ACHN (cell line): Measurements from ENCODE around the gene SLC35G4.
"Not testable (repeated sequence)": the region's sequence is repeated elsewhere in the genome, so short reads cannot be mapped to it uniquely, and the experiment has no call there.

Experiments used
- DNase-seq: peaks from one replicate; pipeline ENCODE4 v3.0.0-alpha.2; 2015
- in situ Hi-C: cut with HindIII; loops from 2 replicates; pipeline ENCODE4 v1.10.0; 2017; ENCODE audit warnings: low sequenced_read_pairs, low pct_ligation_motif_present, low pct_unique_long_range_greater_than_20kb

The SLC35G4 gene

DNA sequence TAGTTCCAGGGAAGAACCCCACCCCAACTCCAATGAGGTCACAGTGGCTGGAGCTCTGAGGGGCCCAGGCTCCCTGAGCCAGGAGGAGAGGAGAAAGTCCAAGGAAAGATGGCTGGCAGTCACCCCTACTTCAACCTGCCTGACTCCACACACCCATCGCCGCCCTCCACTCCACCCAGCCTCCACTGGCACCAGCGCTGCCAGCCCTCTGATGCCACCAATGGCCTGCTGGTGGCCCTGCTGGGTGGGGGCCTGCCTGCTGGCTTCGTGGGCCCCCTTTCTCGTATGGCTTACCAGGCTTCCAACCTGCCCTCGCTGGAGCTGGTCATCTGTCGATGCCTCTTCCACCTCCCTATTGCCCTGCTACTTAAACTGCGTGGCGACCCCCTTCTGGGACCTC is at the start of gene SLC35G4:
Gene SLC35G4 (plus strand): TSS at position 109 of the 400 bp plus-strand sequence. CDS start 0 bp downstream, at position 109.
- DNase-seq, in situ Hi-C loops: not testable (repeated sequence)

DNA sequence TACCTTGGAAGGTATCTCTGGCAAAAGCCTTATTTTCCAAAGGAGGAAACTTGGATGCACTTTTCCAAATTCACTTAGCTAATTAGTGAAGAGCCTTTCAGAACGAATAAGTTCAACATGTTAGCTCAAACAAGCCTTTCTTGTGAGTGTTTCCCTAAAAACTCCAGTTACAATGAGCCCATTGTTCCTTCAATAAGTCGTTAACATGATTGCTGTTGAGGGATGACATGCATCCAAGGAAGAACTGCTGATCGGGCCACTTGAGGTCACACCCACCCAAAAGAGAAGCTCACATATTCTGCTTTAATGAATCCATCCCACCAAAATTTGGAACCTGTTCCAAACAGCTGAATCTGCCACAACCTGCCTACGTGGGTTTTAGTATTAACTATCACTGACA is 48.1 kb upstream of the SLC35G4 start:
- in situ Hi-C loops = no loop called here
- DNase-seq = no peak

DNA sequence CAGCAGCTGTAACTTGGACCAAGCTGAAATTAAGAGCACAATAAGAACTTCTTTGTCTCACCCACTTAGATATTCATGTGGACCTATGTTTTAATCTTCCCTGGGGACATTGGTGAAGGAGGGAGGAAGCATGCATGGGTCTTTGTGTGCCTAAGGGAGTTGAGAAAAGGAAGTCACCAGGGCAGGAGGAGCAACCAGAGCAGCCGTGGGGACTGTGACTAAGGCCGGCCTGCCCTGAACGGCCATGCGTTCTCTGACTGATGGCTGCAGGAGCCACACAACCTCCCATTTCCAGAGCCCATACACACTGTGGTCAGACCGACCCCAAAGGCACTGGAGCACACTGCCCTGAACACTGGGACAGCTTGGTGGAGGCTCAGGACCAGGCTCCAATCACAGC is 43.7 kb upstream of the SLC35G4 start:
- no peak for DNase-seq
- in situ Hi-C loops = no loop called here

DNA sequence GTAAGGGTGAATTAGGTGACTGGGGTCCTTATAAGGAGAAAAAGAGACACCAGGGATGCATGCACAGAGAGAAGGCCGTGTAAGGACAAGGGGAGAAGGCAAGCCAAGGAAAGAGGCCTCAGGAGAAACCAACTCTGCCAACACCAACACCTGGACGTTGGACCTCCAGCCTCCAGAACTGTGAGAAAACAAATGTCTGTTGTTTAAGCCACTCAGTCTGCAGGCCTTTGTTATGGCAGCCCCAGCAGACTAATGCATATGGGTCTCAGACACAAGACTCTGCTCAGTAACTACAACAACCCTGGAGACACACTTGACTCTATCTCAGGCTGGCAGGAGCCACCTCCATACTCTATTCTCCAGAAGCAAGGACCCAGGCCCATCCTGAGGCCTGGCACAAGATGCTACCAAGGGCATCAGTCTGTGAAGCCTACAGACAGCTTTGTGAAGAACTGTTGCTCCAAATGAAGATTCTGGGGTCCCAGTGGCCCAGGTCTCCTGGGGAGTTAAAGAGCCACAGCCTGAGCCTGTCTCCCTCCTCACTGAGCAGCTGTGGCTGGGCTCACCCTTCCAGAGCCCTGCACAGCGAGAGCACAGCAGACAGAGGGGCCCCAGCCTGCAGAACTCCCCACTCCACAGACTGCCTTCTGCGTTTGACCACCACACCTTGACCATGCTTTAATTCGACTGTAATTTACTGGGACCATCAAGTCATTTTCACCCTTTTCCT is 43.0 kb upstream of the SLC35G4 start:
- in situ Hi-C loops = no loop called here
- no peak for DNase-seq

DNA sequence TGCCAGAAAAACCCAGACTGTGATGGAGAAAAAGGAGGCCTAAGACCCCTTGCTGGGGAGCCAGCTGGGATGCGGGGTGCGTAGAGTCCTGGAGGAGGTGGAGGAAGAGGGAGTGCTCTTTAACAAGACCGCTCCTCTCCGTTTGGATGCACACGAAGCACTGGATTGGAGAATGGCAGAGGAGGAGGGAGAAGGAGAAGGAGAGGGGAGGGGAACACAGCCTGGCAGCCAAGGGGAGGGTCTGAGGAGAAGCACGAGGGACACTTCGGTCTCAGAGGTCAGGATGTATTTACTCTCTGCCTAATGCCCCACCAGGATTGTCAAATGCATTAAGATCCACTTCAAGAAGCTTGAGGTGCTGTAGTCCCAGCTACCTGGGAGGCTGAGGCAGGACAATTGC is 42.0 kb upstream of the SLC35G4 start:
- DNase-seq = no peak
- in situ Hi-C loops = no loop called here

DNA sequence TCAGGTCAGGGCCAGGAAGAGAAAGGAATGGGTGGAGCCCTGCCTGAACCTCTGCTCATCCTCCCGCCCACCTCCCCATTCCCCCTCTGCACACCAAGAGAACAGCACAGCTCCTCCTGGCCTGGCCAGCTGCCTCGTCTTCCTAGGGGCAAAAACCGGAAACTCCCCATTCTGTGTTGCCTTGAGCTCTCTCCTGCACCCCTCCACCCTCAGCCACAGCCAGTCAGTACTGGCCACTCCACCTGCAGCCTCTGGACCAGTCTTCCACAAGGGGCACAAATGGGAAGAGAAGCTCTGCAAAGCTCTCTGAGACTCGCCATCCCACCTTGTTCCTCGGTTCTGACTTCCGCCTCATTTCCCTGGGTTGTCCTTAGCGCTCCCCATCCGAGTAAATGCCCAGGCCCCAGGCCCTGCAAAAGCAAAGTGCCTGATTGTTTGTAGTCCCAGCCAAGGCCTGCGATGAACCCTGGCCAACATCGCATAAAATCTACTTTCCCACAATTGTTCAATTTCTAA is 39.3 kb upstream of the SLC35G4 start:
- in situ Hi-C loops = no loop called here
- no peak for DNase-seq

DNA sequence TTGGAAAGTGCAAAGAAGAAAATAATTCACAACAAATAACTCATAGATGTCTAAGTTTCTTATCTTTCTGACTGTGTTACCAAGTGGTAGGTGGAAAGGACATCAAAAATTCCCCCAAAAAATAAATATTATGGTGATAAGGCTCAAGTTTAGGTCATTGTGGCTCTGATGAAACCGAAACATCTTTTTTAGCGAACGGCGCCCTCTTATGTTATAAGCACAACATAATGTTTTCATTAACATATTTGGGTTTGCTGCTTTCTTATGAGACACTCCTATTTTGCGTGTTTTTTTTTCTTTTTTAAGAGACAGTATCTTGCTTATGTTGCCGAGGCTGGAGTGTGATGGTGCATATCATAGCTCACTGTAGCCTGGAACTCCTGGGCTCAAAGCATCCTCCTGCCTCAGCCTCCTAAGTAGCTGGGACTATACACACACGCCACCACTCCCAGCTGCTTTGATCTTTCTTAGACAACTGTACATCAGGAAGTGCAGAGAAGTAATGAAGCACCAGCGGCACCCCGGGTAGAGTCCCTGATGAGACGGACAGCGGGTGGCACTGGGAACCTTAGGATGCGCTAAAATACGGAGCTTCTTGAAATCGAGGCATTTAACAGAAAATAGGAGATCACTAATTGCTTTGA is 38.5 kb upstream of the SLC35G4 start:
- DNase-seq = peak; percentile 5
- in situ Hi-C loops = no loop called here

DNA sequence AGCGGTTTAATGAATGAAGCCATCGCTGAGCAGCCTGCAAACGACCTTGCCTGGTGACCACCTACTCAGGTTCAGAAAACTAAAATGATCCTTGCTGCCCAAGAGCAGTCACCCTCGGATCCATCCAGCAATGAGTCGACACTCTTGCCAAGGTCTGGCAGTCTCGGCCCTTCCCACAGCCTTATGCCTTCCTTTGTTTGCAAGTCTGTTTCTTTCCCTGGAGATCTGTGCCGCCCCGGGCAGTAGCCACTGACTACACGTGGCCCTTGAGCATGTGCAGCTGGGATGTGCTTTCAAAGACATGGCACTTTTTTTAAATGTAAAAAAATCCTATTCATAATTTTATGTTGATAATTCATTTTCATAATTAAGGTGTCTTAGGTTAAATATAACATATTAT is 37.2 kb upstream of the SLC35G4 start:
- in situ Hi-C loops = no loop called here
- DNase-seq = no peak

DNA sequence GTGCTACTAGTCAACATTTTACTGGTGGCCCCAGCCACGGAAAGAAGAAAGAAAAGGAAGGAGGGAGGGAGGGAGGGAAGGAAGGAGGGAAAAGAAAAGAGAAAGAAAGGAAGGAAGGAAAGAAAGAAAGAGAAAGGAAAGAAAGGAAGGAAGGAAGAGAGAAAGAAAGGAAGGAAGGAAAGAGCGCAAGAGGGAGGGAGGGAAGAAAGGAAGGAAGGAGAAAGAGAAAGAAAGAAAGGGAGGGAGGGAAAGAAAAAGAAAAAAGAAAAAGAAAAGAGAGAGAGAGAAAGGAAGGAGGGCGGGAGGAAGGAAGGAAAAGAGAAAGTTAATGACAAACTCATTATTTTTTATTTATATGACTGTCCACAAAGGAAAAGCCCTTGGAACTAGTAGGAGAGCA is 34.9 kb upstream of the SLC35G4 start:
- in situ Hi-C loops = no loop called here
- DNase-seq = no peak

DNA sequence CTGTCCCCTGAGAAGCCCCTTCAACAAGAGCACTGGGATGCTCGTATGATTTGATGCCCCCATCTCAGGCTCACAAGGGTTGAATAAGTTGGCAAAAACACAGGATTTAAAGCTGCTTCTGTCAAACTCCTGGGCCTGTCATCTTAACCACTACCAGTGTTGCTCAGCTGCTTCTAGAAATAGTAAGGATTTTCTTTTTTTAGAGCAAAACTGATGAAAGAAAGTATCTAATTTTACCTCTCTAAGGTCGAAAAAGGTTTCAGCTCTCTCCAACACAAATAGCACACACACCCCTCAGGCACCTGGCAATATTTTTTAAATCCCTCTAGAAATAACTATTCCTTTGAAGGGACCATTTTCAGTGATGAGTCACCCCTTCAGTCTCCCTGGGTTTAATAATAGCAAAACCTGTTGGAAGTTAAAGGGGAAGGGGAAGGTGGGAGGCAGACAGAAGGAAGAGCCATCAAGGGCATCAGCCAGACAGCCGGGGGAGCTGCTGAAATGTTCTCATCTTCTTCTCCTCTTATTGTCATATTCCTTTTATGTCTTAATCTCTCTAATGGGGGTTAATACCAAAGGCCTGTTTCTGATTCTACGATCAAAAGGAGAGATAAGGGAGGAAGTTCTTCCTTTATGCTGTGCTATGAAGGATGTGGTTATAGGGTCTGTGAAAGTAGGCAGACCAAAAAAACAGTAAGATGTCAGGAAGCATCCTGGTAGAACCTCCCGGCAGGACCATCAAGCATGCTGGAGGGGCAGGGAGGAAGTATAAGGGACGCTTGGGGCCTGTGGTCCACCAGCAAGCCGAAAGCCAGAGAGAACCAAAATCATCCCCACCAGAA is 31.9 kb upstream of the SLC35G4 start:
- no peak for DNase-seq
- in situ Hi-C loops = no loop called here

DNA sequence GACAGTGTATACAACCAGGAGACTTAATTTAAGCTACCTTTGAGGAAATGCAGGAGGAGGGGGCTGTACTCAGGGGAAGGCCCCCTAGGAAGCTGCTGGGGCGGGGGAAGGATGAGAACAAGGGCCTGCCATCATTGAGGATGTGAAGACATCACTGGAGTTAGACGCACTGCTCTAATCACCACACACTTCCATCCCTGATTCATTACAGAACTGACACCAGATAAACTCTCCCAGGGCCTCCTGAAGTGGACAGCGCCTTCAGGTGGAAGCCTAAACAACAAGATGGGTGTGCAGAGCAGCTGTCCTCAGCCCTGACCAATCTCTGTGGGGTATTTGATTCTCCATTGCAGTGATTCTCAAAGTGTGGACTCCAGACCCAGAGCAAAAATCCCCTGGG is 30.6 kb upstream of the SLC35G4 start:
- in situ Hi-C loops = no loop called here
- no peak for DNase-seq

DNA sequence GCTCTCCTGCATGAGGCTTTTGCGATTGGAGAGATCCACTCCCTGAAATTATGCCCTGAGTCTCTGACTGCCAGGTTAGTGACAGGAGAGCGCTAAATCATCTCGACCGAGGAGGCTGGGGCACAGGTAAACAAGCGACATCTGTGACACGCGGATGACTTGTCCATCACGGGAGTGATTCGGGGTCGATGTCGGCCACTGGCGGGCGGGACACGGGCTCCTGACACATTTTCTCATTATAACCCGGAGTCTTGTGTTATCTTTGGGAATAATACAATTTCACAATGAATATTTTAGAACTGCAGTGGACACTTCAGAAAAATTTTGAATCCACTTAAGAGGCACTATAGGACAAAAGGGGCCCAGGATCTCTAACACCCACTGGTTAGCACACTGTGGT is 29.5 kb upstream of the SLC35G4 start:
- in situ Hi-C loops = no loop called here
- DNase-seq = no peak

DNA sequence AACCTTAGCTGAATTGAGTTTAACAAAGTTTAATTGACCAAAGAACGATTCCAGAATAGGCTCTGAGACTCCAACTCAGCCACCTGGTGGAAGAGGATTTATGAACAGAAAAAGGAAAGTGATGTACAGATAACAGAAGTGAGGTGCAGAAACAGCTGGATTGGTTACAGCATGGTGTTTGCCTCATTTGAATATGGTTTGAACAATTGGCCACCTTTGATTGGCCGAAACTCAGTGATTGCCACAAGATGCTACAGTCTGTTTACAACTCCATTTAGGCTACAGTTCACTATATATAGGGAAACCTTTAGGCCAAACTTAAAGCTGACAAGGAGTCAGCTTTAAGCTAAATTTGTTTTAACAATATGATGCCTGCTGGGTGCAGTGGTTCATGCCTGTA is 28.1 kb upstream of the SLC35G4 start:
- in situ Hi-C loops = no loop called here
- DNase-seq = no peak

DNA sequence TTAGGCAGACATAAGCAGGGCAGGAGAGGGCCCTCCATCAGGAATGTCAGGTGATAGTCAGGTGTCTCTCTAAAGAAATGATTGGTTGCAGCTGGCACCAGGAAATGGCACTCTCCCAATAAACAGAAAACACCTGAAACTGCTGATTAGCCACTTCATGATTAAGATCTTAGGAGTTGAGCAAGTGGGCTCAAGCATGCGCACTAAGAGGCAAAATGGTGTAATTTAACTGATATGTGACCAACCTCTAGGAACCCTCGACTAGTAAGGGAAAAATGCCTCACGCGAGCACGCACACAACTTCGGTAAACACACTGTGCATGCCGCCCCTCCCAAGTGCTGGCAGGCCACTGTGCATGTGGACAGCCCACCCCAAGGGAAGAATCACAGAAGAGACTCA is 23.8 kb upstream of the SLC35G4 start:
- in situ Hi-C loops = no loop called here
- DNase-seq = no peak

DNA sequence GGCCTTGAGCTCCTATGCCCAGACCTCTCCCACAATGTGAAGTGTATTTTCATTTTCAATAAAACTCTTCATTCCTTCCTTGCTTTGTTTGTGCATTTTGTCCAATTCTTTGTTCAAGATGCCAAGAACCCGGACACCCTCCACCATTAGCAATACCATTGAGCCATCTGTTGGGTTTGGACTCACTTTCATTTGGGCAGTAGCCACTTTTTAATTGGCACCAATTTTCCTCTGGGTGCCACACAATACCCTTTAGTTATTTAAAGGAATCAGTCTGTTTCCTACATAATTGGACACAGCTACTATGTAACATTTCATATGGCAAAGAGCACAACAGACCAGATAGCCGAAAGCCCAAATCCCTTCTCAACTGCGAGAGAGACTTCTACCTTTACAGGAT is 22.5 kb upstream of the SLC35G4 start:
- no peak for DNase-seq
- in situ Hi-C loops = no loop called here

DNA sequence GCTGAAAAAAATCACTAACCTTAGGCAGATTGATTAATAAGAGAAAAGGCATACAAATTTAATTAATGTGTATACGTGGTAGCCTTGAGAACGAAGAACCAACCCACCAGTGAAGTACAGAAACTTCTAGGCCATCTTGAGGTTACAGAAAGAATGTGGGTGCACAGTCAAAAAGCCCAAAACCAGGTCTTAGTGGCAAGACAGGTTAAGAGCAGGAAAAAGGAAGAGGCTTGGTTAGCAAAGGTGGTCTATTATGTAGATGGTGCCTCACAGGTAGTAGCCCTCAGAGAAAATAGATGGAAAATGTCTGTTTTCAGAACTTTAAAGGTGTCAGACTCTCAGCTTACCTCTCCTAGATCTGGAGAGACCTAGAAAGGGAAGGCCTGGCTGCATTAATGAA is 22.0 kb upstream of the SLC35G4 start:
- DNase-seq = no peak
- in situ Hi-C loops = no loop called here

DNA sequence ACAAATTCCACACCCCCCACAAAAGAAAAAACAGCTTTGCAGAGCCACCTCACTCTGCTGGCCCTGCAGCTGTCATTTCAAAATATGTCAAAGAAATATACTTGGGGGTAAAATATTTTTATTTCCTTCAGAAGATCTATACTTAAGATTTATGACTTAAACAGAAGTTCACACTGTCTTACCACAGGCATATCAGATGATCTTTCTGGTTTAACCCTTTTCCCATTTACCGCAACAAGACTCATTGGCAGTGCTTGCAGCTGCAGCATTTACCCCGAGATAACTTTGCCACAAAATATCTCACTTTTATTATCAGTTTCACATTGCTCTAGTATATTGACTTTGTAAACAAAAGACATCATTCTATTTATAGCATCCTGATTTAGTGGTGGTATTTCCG is 21.6 kb upstream of the SLC35G4 start:
- no peak for DNase-seq
- in situ Hi-C loops = no loop called here

DNA sequence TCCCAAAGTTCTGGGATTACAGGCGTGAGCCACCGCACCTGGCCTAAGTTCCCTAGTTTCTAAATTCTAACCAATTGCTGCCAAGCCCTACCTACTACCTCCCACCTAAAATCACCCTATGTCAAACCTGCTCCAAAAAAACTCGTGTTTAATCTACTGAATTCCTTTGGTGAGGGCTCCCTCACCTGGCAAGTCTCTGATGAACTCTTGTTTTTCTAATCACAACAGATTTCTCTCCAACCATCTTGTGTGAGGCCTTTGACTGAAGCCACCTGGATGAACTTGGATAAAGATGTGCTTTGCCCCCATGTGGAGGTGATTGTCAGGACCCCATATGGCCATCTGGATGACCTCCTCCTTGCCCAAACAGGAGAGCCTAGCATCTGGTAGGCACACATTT is 17.4 kb upstream of the SLC35G4 start:
- in situ Hi-C loops = no loop called here
- no peak for DNase-seq

DNA sequence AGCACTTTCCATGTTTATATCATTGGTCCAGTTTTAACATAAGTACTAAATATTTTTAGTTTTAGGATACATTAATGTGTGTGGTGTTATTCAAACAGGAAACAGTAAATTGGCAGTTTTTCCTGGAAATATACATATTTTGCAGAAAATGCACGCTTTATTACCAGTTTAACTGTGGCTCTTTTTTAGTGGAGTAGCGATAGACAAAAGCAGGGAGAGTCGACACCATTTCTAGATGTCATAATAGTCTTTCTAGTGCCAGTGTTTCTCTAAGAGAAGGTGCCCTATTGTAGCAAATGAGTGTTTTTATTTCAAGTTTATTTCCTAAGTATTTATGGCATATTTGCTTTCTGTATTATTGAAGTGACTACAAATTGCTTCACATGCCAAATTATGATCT is 9.1 kb upstream of the SLC35G4 start:
- in situ Hi-C loops = no loop called here
- DNase-seq = no peak
